Fibroblast of villous mesenchyme (primary cell): ENCODE data around the gene PLD6. TPM values are rescaled to one million over a fixed set of nuclear protein-coding genes. Genes with fewer than 3 reads are reported as not detected.

Experiments
- DNase-seq: peaks from one replicate; pipeline ENCODE4 v3.0.0-alpha.2; 2010; ENCODE audit warnings: low read depth
- H3K4me3 ChIP-seq: 2 replicates; pipeline ENCODE4 v1.5.1; 2011; ENCODE audit warnings: low read depth, mild to moderate bottlenecking, low read length
- total RNA-seq: library from RNA; depleted of rRNA; stranded (reverse); fragments of >200 nt; gene quantifications from 2 replicates; pipeline ENCODE4 v1.2.3, GENCODE V29; 2012
- TF ChIP-seq, protein P1 (sequence below): IDR thresholded peaks from 2 replicates; pipeline ENCODE4 v1.5.1; 2012; ENCODE audit warnings: low read depth, mild to moderate bottlenecking, low read length; ENCODE audit not compliant: insufficient read depth

The PLD6 gene
- total RNA-seq, 1 donor, result 5.6 TPM

DNA sequence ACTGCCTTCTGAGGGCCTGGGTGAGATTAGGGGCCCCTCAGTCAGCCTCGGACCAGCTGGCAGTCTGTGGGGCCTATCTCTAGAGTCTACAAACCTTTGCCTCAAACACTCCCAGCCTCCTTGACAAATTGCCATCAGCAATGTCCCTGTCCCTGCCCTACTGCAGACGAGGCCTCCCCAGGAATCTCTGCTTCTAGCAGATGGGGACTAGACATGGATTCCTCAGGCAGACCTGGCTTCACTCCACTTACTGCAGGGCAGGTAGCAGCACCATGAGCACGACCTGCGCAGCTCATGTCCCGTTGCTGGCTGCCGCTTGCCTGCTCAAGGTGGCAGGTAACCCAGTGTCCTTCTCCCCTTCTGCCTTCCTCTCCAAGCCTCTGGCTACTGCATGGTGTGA, 49.1 kb downstream of the PLD6 start:
- TF ChIP-seq, protein P1, sequence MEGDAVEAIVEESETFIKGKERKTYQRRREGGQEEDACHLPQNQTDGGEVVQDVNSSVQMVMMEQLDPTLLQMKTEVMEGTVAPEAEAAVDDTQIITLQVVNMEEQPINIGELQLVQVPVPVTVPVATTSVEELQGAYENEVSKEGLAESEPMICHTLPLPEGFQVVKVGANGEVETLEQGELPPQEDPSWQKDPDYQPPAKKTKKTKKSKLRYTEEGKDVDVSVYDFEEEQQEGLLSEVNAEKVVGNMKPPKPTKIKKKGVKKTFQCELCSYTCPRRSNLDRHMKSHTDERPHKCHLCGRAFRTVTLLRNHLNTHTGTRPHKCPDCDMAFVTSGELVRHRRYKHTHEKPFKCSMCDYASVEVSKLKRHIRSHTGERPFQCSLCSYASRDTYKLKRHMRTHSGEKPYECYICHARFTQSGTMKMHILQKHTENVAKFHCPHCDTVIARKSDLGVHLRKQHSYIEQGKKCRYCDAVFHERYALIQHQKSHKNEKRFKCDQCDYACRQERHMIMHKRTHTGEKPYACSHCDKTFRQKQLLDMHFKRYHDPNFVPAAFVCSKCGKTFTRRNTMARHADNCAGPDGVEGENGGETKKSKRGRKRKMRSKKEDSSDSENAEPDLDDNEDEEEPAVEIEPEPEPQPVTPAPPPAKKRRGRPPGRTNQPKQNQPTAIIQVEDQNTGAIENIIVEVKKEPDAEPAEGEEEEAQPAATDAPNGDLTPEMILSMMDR, result no peak
- H3K4me3 ChIP-seq, result no peak overlapping the region
- no peak for DNase-seq

DNA sequence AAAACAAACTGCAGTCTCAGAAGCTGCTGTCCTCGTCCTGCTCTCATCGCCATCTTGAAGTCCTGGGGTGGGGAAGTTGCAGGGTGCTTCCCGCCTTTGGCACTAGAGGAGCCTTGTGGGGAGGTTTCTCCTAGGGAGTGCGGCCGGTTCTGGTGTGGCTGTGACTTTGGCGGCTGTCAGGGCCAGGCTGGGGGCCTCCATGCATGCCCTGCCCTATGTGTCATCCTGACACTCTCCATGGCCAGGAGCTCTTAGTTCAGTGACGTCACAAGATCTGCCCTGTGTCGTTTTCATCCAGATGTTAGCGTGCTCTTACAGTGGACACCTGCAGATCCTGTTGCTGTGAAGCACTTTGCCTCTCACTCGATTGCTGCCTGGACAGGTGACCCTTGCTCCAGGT, 49.6 kb downstream of the PLD6 start:
- peak; percentile 54 for DNase-seq
- no peak overlapping the region for H3K4me3 ChIP-seq

DNA sequence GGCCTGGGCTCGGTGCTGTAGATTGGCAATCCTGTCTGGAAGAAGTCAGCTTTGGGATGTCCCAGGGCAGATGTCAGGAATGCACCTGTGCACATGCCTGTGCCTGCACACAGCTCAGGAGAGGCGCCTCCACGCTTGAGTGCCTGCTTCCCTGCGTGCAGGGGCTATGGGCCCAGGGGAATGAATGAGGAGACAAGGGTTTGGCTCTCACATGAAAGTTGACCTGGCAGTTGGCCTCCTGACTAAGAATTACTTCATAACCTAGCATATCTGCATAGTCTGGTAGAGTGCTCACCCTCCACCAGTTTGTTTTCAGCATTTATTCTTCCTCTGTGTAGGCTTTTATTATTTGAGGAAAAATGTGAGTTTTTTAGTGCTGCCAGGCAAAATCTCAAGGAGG, 50.0 kb downstream of the PLD6 start:
- TF ChIP-seq, protein P1, result no peak
- H3K4me3 ChIP-seq, result no peak overlapping the region
- DNase-seq, result peak; percentile 41

More for the DNA sequence above, 49.6 kb downstream of the PLD6 start:
- TF ChIP-seq, protein P1, result no peak

DNA sequence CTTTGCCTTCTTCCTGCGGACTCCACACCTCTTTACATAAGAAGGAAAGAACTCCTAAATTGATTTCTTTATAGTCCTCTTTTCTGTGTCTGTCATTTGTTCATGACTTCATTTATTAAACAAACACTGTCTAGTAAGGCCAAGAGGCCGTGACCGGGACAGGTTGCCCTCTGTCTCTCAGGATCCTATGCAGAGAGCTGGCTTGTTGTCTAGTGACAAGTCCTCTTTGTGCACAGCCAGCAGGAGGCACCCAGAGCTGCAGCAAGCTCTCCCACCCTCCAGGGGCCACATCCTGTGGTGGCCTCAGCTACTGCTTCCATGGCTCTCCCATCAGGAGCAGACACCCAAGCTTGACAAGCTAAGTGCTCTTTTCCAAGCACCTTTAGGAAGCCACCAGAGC, 50.6 kb downstream of the PLD6 start:
- no peak overlapping the region for H3K4me3 ChIP-seq
- DNase-seq, result no peak
- TF ChIP-seq, protein P1, result no peak

DNA sequence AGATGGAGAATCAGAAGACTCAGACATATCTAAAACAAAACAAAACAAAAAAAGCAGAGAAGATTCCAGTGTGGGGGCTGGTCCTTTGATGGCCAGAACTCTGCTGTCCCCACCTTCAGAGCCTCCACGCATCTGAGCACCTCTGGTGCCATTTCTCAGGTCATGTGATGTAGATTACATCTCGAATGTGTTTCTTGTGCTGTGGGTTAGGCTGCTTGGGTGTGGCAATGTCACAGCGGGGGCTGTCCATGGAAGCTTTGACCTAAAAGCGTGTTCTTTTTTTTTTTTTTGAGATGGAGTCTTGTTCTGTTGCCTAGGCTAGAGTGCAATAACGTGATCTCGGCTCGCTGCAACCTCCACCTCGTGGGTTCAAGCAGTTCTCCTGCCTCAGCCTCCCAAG, 51.2 kb downstream of the PLD6 start:
- TF ChIP-seq, protein P1, result no peak
- H3K4me3 ChIP-seq, result no peak overlapping the region
- no peak for DNase-seq

DNA sequence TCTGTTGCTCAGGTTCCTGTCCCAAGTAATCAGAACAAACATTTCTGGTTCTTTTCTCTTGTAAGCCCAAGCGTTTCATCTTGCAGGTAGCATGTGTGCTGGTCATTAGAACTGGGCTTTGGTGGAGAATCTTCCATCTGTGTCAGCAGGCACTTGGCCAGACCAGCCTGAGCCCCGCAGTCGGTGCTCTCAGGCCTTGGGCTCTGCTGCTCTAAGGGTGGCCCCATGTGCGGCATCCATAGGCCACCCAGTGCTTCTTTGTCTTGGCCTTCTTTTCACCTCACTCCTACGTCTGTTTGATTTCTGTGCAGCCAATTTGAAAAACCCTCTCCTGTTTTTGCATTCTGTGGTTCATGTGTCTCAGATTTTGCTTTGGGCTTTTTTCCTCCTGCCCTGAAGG, 51.6 kb downstream of the PLD6 start:
- no peak for DNase-seq
- TF ChIP-seq, protein P1, result no peak
- H3K4me3 ChIP-seq, result no peak overlapping the region

DNA sequence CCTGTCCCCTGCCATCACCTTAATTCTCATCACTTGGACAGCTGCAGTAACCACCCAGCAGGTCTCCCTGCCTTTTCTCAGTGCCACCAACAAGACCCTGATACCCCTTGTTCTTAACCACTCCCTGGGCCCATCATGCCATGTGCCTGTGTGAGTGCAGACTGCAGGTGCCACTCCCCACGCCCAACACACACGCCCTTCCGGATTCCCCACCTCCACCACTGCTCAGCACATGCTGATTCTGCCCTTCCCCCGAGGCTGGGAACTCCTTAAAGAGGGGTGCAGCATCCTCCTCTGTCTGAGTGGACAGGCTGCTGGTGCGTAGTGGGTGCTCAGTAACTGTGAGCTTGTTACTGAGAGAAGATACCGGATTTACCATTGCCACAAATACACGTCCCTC, 52.4 kb downstream of the PLD6 start:
- H3K4me3 ChIP-seq, result no peak overlapping the region
- TF ChIP-seq, protein P1, result no peak
- no peak for DNase-seq
